ENCODE measurements around the gene PDP2.

PDP2 gene

DNA sequence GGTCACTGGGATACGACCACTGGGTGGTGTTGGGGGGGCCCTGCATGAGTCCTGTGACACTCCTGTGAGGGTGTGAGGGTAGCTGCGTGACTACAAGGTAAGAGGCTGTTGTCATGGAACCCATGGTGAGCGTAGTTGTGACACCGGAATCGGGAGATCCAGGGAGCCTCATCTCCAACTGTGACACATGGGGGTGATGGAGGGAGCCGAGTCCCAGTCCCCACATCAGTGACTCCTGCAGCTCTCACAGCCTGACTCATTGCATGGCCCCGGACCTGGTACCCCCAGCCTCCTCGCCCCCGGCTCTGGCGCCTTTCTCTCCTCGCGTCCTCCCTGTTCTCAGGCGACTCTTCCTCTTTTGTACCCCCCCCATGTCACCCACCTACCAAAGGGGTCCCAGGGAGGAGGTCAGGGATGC, 24.1 kb downstream of the PDP2 start:
- DNase-seq (ENCODE audit: insufficient read length, low spot score) (no peak), FAIRE-seq (no peak)
- TF ChIP-seq, protein P1, sequence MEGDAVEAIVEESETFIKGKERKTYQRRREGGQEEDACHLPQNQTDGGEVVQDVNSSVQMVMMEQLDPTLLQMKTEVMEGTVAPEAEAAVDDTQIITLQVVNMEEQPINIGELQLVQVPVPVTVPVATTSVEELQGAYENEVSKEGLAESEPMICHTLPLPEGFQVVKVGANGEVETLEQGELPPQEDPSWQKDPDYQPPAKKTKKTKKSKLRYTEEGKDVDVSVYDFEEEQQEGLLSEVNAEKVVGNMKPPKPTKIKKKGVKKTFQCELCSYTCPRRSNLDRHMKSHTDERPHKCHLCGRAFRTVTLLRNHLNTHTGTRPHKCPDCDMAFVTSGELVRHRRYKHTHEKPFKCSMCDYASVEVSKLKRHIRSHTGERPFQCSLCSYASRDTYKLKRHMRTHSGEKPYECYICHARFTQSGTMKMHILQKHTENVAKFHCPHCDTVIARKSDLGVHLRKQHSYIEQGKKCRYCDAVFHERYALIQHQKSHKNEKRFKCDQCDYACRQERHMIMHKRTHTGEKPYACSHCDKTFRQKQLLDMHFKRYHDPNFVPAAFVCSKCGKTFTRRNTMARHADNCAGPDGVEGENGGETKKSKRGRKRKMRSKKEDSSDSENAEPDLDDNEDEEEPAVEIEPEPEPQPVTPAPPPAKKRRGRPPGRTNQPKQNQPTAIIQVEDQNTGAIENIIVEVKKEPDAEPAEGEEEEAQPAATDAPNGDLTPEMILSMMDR (IDR thresholded peaks at IDR 0.05; ENCODE audit: insufficient read depth, missing control alignments), result no peak

DNA sequence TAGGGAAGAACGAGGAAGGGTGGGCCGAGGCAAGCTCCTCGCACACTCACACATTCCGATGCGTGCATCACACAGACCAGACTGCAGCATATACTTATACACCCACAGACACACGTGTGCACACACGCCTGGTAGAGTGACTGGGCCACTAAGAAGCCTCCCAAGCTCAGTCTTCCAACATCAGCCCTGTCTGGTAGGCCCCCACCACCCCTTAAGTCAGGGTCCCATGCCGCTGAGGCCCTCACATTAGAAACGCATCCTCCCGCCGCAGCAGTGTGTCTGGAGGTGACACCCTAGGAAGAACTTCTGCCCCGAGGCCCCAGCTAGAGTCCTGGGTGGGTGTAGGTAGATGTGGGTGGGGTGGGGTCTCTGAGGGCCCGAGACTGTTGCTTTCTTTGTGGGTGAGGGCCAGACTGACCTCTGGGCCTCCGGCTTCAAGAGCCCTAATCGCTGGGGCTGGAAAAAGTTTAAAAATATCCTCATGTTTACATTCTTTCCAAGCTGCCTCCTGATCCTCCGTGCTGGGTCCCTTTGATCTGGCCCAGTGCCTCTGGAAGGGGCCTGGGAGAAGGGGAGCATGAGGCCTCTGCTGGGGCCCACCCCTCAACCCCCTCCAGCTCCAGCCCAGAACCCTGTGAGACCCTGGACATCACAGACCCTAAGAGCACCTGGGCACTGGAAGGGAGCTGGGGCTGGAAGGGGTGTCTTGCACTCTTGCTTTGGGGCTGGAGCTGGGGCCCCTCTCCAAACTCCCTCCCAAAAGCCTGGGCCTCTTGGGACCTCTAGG, 24.7 kb downstream of the PDP2 start:
- no peak for DNase-seq (ENCODE audit: insufficient read length, low spot score)
- FAIRE-seq, result no peak
- TF ChIP-seq, protein P1 (IDR thresholded peaks at IDR 0.05; ENCODE audit: insufficient read depth, missing control alignments), result no peak

DNA sequence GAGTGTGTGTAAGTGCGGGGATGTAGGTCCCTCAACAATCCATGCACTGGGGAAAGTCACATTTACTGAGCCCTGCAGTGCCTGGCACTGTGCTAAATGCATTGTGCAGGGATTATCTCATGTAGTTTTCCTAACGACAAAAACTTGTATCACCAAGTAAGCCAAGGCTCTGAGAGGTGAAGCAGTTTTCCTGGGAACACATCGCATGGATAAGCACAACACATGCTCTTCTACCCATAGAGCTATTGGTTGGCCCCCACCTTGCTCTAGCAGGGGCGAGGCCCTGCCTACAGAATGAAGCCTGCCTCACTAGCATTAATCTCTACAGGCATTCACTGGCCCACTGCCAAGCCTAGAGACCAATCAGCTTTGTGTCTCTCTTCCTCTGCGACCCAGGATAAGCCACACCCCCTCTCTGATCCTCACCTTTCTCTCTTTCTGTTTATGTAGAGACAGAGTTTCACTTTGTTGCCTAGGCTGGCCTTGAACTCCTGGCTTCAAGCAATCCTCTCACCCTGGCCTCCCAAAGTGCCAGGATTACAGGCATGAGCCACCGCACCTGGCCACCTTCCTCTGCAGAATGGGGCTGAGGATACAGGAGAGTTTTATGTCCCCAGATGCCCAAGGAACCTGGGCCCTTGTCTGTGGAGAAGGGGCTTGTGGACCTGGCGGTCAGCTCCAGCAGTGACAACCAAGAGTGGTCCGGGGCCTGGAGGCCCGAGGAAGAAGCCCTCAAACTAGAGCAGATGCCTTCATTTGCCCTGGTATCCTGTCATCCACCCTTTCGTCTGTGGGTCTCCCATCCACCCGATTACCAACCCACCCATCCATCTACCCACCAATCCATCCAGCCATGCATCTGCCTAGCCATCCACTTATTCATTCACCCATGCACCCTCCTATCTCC, 25.6 kb downstream of the PDP2 start:
- DNase-seq (ENCODE audit: insufficient read length, low spot score), result no peak
- FAIRE-seq, result no peak
- TF ChIP-seq, protein P1 (IDR thresholded peaks at IDR 0.05; ENCODE audit: insufficient read depth, missing control alignments), result no peak

DNA sequence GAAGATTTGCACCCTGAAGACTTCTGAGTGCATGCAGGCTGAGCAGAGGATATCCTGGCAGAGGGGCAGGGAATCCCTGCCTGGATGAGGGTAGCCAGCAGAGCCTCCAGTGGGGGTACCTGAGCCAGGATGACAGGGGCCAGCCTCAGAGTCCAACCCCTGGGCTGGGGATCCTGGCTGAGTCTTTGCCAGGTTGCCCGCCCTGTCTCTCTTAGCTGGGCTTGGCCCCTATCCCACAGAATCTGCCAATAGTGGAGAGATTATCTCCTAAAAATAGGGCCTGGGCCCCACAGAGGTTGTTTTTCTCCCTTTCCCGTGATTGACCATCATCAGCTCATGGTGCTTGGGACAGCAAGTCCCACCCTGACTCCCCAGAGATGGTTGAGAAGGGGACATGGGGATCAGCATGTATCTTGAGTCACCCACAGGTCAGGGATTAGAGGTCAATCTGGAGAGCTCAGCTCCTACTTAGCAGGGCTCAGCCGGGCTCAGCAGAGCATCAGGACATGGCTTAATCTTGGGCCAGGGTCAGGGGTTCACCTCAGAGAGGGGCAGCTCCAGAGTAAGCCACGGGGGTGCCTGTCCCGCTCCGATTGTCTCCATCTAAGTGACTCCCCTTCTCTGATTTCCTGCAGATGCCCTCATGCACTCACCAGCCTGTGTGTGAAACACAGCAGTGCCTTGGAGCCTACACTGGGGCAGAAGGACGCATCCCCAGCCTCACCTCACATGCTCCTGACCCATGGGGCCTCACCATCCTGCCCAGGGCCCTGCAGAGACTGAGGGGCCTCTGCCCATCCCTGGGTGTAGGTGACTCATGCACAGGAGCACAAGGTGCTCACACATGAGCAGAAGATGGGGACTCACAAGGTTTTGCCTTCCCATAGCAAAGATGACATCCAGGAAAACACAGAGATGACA, 26.9 kb downstream of the PDP2 start:
- FAIRE-seq, result no peak
- TF ChIP-seq, protein P1 (IDR thresholded peaks at IDR 0.05; ENCODE audit: insufficient read depth, missing control alignments), result no peak
- DNase-seq (ENCODE audit: insufficient read length, low spot score), result no peak

DNA sequence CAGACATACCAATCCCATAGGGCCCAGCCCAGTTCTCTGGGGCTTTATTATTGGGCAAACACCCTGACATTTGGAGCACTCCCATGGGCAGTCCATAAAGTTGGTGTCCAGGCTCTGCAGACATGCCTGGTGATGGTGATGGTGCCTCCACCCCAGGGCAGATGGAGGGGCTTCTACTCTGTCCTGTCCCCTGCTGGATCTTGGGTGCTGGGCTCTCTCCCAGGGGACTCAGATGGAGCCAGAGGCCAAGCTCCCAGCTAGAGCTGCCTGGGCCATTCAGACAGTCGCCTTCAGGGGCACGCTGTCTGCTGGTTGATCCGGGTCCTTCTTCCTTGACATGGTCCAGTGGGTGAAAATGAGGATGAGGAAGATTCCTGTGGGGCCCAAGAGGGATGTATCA, 27.8 kb downstream of the PDP2 start:
- FAIRE-seq (no peak), DNase-seq (ENCODE audit: insufficient read length, low spot score) (no peak)
- TF ChIP-seq, protein P1 (IDR thresholded peaks at IDR 0.05; ENCODE audit: insufficient read depth, missing control alignments), result no peak

DNA sequence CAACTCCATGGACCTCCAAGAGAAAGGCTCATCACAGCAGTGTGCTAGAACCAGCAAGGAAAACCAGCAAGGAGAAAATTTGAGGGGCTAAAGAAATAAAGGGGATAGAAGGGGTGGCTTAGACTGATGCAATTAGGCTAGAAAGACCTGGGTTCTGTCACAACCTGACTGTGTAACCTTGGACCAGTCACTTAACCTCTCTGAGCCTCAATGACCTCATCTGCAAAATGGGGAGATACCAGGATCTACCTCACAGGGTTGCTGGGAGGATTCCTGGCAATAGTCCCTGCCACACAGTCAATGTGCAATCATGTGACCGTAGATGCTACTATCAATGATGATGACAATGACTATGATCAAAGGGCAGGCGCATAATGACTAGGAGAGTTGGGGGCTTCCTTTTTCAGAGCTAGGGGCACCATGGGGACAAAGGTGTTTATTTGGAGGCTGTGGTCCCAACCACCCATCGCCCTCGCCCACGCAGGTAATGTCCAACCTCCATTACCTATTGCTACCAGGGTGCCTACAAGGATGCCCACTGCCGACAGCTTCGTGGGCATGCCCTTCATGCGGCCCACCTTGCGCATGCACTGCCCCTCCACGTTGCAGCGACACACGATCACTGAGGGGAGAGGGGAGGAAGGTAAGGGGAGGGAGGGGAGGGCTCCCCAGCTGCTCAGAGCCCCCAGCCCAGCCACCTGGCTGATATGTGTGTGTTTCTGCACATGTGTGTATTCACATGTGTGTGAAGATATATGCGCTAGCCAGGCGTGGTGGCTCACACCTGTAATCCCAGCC, 28.6 kb downstream of the PDP2 start:
- TF ChIP-seq, protein P1 (IDR thresholded peaks at IDR 0.05; ENCODE audit: insufficient read depth, missing control alignments), result no peak
- no peak for FAIRE-seq
- no peak for DNase-seq (ENCODE audit: insufficient read length, low spot score)
